Activated T-cell treated with anti-CD3 and anti-CD28 coated beads for 48 hours (primary cell): Measurements from ENCODE around the gene S100A6.
"Not testable (repeated sequence)": the region's sequence is repeated elsewhere in the genome, so short reads cannot be mapped to it uniquely, and the experiment has no call there.

Experiments
- DNase-seq: peaks from one replicate; pipeline ENCODE4 v3.0.0-alpha.2; 2020; ENCODE audit warnings: low read depth

The S100A6 gene

DNA sequence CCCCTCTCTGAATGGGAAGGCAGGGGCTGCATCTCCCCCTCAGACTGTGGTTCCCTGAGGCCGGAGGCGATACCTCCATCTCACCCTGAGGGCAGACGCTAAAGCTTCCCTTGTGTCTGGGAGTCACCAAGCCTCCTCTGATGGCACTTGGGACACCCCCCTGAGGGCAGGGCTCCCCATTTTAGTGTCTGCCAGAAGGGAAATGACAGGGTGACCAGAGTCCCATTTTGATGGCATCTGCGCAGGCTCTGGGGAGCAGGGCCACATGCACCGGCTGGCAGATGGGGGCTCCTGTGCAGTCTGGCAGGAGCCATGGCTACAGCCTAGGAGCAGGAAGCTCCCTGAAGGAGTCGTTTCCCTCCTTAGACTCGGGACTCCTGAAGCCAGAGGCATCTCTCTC is 28.2 kb upstream of the S100A6 start:
- DNase-seq, result no peak

DNA sequence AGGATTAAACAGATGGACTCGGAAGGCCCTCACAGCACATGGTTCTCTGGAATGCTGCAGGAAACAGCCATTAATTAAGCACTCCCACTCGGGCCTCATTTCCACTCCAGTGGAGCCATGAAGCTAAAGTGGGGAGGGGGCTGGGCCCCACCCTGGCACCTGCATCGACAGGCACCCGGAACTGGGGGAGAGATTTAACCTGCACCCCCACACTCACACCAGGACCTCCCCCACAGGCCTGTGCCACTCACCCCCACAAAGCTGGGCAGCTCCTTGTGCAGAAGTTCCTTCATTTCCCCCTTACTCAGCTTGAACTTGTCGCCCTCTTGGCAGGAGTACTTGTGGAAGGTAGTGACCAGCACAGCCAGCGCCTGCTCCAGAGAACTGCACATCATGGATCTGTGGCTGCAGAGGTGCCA is 27.7 kb upstream of the S100A6 start:
- DNase-seq, result no peak

DNA sequence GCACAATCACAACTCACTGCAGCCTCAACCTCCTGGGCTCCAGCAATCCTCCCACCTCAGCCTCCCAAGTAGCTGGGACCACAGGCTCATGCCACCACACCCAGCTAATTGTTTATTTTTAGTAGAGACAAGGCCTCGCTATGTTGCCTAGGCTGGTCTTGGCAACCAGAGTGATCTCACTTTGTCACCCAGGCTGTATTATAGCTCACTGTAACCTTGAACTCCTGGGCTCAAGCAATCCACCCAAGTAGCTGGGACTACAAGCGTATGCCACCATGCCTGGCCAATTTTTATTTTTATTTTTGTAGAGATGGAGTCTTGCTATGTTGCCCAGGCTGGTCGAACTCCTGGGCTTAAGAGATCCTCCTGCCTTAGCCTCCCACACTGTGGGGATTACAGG is 26.2 kb upstream of the S100A6 start:
- not testable (repeated sequence) for DNase-seq

DNA sequence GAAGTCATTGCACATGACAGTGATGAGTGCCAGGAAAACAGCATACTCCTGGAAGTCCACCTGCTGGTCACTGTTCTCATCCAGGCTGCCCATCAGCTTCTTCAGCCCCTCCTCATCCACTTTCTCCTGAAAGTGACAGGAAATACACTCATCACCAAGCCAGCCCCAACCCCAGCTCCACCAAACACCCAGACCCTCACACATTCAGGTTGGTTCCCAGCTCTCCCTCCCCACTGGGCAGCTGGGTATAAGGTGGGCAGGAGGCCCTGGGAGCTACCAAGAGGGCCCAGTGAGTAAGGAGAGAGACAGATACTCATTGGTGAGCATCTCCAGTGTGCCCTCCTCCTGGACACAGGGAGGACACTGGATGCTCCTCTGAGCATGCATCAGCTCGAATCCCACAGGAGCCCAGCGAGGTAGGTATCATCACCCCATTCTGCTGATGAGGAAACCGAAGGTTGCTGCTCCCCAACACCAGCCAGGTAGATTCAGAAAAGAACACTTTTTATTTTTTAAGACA is 25.7 kb upstream of the S100A6 start:
- DNase-seq, result no peak

- DNase-seq, result no peak
These were observed 25.1 kb upstream of the S100A6 start for GRCh38 chr1:153560771-153561465.

DNA sequence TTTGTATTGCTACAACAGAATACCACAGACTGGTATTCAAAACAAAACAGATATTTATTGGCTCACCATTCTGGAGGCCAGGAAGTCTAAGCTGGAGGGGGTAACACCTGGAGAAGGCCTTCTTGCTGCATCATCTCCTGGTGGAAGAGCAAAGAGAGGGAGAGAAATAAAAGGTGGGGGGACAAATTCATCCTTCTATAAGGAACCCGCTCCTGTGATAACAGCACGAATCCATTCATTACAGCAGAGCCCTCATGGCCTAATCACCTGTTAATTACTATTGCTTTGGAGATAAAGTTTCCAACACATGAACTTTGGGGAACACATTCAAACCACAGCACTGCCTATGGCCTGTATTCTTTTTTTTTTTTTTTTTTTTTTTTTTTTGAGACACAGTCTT is 24.4 kb upstream of the S100A6 start:
- no peak for DNase-seq

DNA sequence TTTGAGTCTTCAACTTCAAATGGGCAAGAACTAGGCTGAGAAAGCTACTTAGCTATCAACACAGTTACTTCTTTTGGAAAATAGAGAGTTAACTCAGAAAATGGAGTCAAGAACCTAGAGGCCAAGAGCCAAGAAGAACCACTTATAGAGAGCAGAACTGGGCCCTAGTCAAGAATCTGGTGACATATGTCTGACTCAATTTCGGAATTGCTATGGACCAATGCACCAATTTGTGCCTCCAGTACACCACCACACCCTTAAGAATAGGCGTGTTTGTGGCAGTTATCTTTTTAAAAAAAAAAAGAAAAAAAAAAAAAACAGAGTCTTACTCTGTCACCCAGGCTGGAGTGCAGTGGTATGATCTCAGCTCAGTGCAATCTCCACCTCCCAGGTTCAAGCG is 22.1 kb upstream of the S100A6 start:
- no peak for DNase-seq

GRCh38 chr1:153556348-153556747 is 20.6 kb upstream of the S100A6 start:
- no peak for DNase-seq

- DNase-seq, result no peak
These were observed 18.2 kb upstream of the S100A6 start for GRCh38 chr1:153553830-153554541.

DNA sequence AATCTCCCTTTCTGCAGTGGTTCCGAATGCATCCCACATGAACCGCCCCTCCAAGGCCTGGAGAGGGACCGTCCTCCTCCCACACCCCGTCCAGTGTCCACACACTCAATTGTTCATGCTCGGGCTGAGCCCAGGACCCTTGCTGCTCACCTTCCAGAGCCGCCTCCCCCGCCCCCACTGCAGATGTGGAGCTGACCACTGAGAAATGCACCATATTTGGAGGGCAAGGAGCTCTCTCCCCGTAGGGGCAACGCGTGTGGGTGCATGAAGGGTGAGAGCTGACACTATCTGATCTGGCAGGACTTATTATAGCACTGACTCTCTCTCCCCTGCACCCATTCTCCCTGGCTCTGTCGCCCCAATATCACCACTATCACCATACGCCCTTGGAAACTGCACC is 17.3 kb upstream of the S100A6 start:
- no peak for DNase-seq

DNA sequence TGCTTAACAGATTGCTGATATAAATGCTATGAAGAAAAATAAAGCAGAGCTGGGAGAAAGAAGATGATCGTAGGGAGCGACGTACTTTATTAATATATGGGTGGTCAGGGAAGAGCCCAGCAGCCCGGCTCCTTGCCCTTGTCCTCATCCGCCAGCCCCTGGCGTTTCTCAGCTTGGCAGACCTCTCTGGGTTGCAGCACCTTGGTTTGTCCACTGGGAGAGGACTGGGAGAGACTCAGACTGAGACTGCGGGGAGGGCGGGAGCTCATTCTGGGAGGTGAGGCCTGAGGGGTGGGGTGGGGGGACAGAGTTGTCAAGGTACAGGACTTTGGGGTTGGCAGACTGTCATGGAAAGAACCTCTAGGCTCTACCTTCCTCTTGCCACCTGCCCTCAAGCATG is 16.5 kb upstream of the S100A6 start:
- no peak for DNase-seq

GRCh38 chr1:153550827-153551500 is 15.2 kb upstream of the S100A6 start:
- DNase-seq, result no peak

- DNase-seq, result no peak
These were observed 14.6 kb upstream of the S100A6 start for GRCh38 chr1:153550398-153550758.

DNA sequence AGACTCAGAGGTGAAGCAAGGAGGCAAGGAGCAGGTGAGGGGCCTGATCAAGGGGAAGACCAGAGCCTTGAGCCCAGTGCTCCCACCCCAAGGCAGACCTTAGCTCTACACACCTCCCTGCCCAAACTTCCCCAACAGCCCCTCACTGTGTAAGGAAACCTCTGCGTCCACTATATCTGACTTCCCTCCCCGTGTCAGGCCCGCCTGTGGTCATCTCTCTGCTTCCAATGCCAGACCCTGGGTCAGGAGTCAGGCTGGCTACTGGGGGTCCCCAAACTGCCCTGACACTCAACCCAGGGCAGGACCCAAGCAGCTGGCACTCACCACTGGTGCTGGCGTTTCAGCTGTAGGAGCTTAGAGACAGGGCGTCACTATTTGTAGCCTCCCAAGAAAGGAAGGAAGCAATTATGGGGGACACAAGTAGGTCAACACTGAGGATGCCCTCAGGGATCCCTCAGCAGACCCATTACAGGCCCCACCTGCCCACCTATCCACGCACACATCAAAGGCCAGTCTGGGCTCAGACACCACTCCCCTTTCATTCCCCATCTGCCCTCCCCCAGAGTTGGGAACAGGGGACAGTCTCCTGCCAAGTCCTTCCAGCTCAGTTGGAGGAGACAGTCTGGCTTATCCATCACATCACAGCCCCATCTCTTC is 14.1 kb upstream of the S100A6 start:
- no peak for DNase-seq

GRCh38 chr1:153548722-153549688 is 13.2 kb upstream of the S100A6 start, which contains the start of gene S100A3:
TSS of gene S100A3 (minus strand) at chr1:153549258. CDS start at chr1:153548485, 773 bp downstream.
- no peak for DNase-seq

DNA sequence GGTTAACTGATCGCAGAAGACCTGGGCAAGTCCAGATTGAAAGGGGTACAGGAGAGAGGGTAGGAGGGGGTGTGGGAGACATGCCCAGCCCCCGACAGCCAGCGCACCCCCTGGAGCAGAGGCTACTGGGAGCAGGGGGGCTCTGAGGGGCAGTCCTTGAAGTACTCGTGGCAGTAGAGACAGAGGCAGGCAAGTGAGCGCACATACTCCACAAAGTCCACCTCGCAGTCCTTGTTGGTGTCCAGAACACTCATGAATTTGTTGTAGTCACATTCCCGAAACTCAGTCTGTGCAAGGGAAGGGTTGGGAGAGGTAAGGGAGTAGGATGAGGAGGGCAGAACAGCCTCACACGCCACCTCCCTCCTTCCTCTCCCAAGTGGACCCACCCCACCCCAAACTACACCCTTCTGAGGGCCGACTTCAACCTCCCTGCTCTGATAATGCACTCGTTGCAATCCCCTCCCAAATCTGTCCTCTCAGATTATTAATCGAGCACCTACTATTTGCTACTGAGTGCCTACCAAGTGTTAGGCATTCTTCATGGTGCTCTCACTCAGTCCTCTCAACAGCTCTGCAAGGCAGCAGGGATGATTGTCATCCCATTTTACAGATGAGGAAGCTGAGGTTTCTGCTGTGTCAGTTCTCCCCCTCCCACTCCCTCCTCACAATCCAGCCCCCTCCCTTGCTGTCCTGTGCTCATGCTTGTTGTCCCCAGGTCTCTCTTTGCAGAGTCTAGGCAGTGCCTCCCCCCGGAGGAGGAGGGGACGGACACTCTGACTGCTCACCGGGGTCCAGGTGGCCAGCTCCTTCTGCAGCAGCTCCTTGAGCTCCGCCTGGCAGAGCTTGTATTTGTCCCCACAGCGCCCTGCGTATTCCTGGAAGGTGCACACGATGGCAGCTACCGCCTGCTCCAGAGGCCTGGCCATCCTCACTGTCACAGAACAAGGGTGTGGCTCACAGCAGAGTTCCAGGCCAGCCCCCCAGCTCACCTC is 12.1 kb upstream of the S100A6 start:
- no peak for DNase-seq

GRCh38 chr1:153546796-153547559 is 11.2 kb upstream of the S100A6 start:
- DNase-seq, result no peak

DNA sequence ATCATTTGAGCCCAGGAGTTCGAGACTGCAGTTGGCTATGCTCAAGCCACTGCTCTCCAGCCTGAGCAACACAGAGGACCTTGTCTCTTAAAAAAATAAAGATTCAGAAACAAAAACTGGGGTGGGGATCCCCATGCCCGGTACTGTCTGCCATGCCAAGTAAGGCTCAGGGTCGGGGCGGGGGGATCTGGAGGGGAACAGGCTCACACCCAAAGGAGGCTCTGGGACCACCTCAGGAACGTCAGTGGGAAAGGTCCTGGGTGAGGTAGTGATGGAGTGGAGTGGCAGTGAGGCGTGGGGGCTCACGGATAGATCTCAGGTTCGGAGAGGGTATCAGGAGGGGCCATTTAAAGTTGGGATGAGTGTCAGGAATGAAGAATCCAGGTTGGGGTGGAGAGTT is 10.6 kb upstream of the S100A6 start:
- no peak for DNase-seq
